ENCODE measurements around the gene PTCH1. TPM values are rescaled to one million over a fixed set of nuclear protein-coding genes. Genes with fewer than 3 reads are reported as not detected.

The PTCH1 gene
- total and polyA plus RNA-seq, 2 donors (not counting 1 experiment from before 2014, with no cell fraction given) = 3.5 to 13.8 TPM

DNA sequence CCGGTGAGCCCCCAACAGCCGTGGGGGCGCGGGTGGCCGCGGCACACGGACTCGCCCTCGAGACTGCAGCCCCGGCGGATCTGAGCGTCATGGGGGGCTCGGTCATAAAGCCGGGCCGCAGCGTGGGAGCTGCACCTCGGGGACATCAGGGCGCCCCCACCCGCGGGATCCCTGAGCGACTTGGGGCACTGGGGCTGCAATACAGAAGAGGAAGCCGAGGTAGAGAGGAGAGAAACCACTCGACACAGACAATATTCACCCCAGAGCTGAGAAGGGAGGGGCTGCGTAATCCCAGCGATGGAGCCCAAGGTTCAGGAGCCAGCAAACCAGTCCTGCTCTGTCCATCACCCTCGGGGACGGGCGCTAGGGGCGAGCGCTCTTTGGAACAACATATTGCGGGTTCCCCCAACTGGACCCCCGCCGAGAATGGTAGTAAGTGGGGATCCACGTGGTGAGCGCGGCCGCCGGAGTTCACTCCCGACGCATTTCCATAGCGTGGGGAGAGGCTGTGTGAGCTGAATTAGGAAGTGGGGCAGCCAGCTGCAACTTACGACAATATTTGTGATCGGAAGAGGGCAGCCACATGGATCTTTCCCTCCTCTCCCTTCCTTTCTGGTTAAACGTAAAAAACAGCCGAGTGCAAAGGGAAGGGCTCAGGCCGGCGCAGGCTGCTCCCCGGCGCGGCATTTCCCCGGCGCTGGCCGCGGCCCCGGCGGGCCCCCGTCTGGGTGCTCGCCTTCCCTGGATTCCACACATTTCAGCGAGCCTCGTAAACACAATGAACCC, 9.9 kb downstream of the PTCH1 start:
- H3K27me3 ChIP-seq (replicated peaks in 1 of 4; ENCODE audit: control extremely low read depth in 1 of 4, control insufficient read depth in 3 of 4, insufficient read depth in 4 of 4, low read length in 3 of 4) = peaks cover 3 to 64% (median 48%) of the 10 kb centered on the region in 4 experiments
- peak; percentile 64 for DNase-seq
- intact Hi-C loops (cut with micrococcal nuclease) = loop anchor here (1.0 to 5.0 kb wide), 3 partner anchors 13 to 190 kb away; partner anchors contain the start of gene FANCC
- H3K27ac ChIP-seq (ENCODE audit: low read length in 2 of 2) = peak overlapping the region; percentile 5 to 23
- H3K9ac ChIP-seq (ENCODE audit: low read length) = peak overlapping the region; percentile 73
- peak overlapping the region; percentile 69 for H3K27ac Mint-ChIP-seq
- peak overlapping the region; percentile 89 for H3K4me3 Mint-ChIP-seq
- peak; percentile 29 for ATAC-seq (ENCODE audit: low read depth)
- H3K79me2 ChIP-seq (ENCODE audit: control insufficient read depth, insufficient read depth, low read length) = no peaks in the 10 kb centered on the region
- H3K9me3 Mint-ChIP-seq (ENCODE audit: insufficient read depth) = no peaks in the 10 kb centered on the region
- 2% methylated on average over 50 of the region's 60 CpGs for WGBS (ENCODE audit: insufficient coverage)
- peak overlapping the region; percentile 94 for H3K4me2 ChIP-seq (replicated peaks; ENCODE audit: low read depth, low read length, poor library complexity, severe bottlenecking)
- peaks cover 60% of the 10 kb centered on the region for H3K4me1 Mint-ChIP-seq
- H3K9me3 ChIP-seq (ENCODE audit: control extremely low read depth in 1 of 3, control insufficient read depth in 2 of 3, insufficient read depth in 1 of 3, low read length in 2 of 3) = peaks cover 0 to 20% (median 0%) of the 10 kb centered on the region in 3 donors
- no peaks in the 10 kb centered on the region for H3K36me3 ChIP-seq (replicated peaks in 1 of 2; ENCODE audit: control extremely low read depth in 1 of 2, control insufficient read depth in 1 of 2, extremely low read depth in 1 of 2, insufficient read depth in 2 of 2, low read length in 1 of 2)
- ChIA-PET POLR2A (interaction anchor here (1.3 to 2.7 kb wide), 2 partner anchors 12 to 44 kb away, joined by 3 to 7 read pairs; no protein-coding TSS in a partner anchor), CTCF (interaction anchor here (1.3 kb wide), 1 partner anchor 12 kb away, joined by 8 read pairs; no protein-coding TSS in a partner anchor)
- peaks cover 46% of the 10 kb centered on the region for H3K27me3 Mint-ChIP-seq
- H2AFZ ChIP-seq (ENCODE audit: insufficient read depth, low read depth, low read length, poor library complexity, severe bottlenecking) = peak overlapping the region; percentile 70
- H3K4me3 ChIP-seq (ENCODE audit: control extremely low read depth in 1 of 5, extremely low read depth in 1 of 5, insufficient read depth in 1 of 5, low read depth in 2 of 5, low read length in 4 of 5) = peak overlapping the region; percentile 26 to 78 (median 66)
- TF ChIP-seq, protein P1, sequence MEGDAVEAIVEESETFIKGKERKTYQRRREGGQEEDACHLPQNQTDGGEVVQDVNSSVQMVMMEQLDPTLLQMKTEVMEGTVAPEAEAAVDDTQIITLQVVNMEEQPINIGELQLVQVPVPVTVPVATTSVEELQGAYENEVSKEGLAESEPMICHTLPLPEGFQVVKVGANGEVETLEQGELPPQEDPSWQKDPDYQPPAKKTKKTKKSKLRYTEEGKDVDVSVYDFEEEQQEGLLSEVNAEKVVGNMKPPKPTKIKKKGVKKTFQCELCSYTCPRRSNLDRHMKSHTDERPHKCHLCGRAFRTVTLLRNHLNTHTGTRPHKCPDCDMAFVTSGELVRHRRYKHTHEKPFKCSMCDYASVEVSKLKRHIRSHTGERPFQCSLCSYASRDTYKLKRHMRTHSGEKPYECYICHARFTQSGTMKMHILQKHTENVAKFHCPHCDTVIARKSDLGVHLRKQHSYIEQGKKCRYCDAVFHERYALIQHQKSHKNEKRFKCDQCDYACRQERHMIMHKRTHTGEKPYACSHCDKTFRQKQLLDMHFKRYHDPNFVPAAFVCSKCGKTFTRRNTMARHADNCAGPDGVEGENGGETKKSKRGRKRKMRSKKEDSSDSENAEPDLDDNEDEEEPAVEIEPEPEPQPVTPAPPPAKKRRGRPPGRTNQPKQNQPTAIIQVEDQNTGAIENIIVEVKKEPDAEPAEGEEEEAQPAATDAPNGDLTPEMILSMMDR (IDR thresholded peaks at IDR 0.05) = no peak
- no peak for TF ChIP-seq EZH2 (IDR thresholded peaks at IDR 0.05; ENCODE audit: borderline replicate concordance, insufficient read depth, low read depth, low read length, poor library complexity, severe bottlenecking)
- peaks cover 48 to 62% of the 10 kb centered on the region in 2 donors for H3K4me1 ChIP-seq (ENCODE audit: control insufficient read depth in 2 of 2, insufficient read depth in 2 of 2, low read length in 2 of 2)
- H4K20me1 ChIP-seq (ENCODE audit: control insufficient read depth, insufficient read depth, low read length, poor library complexity, severe bottlenecking) = no peaks in the 10 kb centered on the region

DNA sequence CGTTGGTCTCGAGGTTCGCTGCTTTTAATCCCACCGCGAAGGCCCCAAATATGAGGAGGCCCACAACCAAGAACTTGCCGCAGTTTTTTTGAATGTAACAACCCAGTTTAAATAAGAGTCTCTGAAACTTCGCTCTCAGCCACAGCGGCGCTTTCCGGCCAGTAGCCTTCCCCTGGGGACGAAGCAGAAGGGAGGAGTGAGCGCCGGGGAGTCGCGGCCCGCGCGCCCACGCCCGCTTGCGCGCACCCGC, 10.4 kb downstream of the PTCH1 start:
- Histone ChIP-seq H3K27me3 (replicated peaks in 1 of 4; ENCODE audit: control extremely low read depth in 1 of 4, control insufficient read depth in 3 of 4, insufficient read depth in 4 of 4, low read length in 3 of 4) (peaks cover 3 to 62% (median 46%) of the 10 kb centered on the region in 4 experiments), H2AFZ (ENCODE audit: insufficient read depth, low read depth, low read length, poor library complexity, severe bottlenecking) (peak overlapping the region; percentile 70), H3K9me3 (ENCODE audit: control extremely low read depth in 1 of 3, control insufficient read depth in 2 of 3, insufficient read depth in 1 of 3, low read length in 2 of 3) (peaks cover 0 to 17% (median 0%) of the 10 kb centered on the region in 3 donors), H3K4me3 (ENCODE audit: control extremely low read depth in 1 of 5, extremely low read depth in 1 of 5, insufficient read depth in 1 of 5, low read depth in 2 of 5, low read length in 4 of 5) (peak overlapping the region in 4 of 5 experiments; percentile 59 to 78 (median 68)), H3K36me3 (replicated peaks in 1 of 2; ENCODE audit: control extremely low read depth in 1 of 2, control insufficient read depth in 1 of 2, extremely low read depth in 1 of 2, insufficient read depth in 2 of 2, low read length in 1 of 2) (no peaks in the 10 kb centered on the region), H3K79me2 (ENCODE audit: control insufficient read depth, insufficient read depth, low read length) (no peaks in the 10 kb centered on the region), H3K4me2 (replicated peaks; ENCODE audit: low read depth, low read length, poor library complexity, severe bottlenecking) (peak overlapping the region; percentile 94), H3K9ac (ENCODE audit: low read length) (peak overlapping the region; percentile 73), H4K20me1 (ENCODE audit: control insufficient read depth, insufficient read depth, low read length, poor library complexity, severe bottlenecking) (no peaks in the 10 kb centered on the region), H3K27ac (ENCODE audit: low read length in 2 of 2) (peak overlapping the region; percentile 23 to 24), H3K4me1 (ENCODE audit: control insufficient read depth in 2 of 2, insufficient read depth in 2 of 2, low read length in 2 of 2) (peaks cover 43 to 58% of the 10 kb centered on the region in 2 donors)
- DNase-seq (peak; percentile 61), ATAC-seq (ENCODE audit: low read depth) (peak; percentile 25)
- Mint-ChIP-seq H3K27me3 (peaks cover 45% of the 10 kb centered on the region), H3K4me1 (peaks cover 59% of the 10 kb centered on the region), H3K4me3 (peak overlapping the region; percentile 89), H3K9me3 (ENCODE audit: insufficient read depth) (no peaks in the 10 kb centered on the region), H3K27ac (peak overlapping the region; percentile 86)
- intact Hi-C loops (cut with micrococcal nuclease) = loop anchor here (1.0 to 5.0 kb wide), 2 partner anchors 12 to 189 kb away; partner anchors contain the start of gene FANCC
- TF ChIP-seq, protein P1 (IDR thresholded peaks at IDR 0.05) = no peak
- TF ChIP-seq EZH2 (IDR thresholded peaks at IDR 0.05; ENCODE audit: borderline replicate concordance, insufficient read depth, low read depth, low read length, poor library complexity, severe bottlenecking) = no peak
- WGBS (ENCODE audit: insufficient coverage) = 1% methylated on average over 23 of the region's 23 CpGs
- ChIA-PET POLR2A (interaction anchor here (1.3 to 2.7 kb wide), 2 partner anchors 12 to 44 kb away, joined by 3 to 7 read pairs; no protein-coding TSS in a partner anchor), CTCF (interaction anchor here (1.3 kb wide), 1 partner anchor 12 kb away, joined by 8 read pairs; no protein-coding TSS in a partner anchor)

All from B cell (primary cell).